ENCODE data around the gene TOLLIP.

The TOLLIP gene

DNA sequence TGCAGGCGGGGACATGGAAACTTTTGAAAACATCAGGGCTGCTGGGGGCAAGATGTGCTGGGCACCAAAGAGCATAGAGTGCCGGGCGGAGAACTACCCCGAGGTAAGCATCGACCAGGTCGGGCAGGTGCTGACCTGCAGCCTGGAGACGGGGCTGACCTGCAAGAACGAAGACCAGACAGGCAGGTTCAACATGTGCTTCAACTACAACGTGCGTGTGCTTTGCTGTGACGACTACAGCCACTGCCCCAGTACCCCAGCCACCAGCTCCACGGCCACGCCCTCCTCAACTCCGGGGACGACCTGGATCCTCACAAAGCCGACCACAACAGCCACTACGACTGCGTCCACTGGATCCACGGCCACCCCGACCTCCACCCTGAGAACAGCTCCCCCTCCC lies 67.1 kb downstream of the TOLLIP start:
- no peak for DNase-seq (ENCODE audit: low read depth in 1 of 2, low spot score in 1 of 2)
- in situ Hi-C loops (cut with HindIII; ENCODE audit: low pct_unique_long_range_greater_than_20kb, low sequenced_read_pairs) = no loop called here
- no peak for TF ChIP-seq JUND (IDR thresholded peaks at IDR 0.05; ENCODE audit: low read depth)

DNA sequence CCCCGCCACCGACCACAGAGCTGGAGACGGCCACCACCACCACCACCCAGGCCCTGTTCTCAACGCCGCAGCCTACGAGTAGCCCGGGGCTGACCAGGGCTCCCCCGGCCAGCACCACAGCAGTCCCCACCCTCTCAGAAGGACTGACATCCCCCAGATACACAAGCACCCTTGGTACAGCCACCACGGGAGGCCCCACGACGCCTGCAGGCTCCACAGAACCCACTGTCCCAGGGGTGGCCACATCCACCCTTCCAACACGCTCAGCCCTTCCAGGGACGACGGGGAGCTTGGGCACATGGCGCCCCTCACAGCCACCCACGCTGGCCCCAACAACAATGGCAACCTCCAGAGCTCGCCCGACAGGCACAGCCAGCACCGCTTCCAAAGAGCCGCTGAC lies 67.7 kb downstream of the TOLLIP start:
- in situ Hi-C loops (cut with HindIII; ENCODE audit: low pct_unique_long_range_greater_than_20kb, low sequenced_read_pairs) = no loop called here
- no peak for DNase-seq (ENCODE audit: low read depth in 1 of 2, low spot score in 1 of 2)
- TF ChIP-seq JUND (IDR thresholded peaks at IDR 0.05; ENCODE audit: low read depth) = no peak

DNA sequence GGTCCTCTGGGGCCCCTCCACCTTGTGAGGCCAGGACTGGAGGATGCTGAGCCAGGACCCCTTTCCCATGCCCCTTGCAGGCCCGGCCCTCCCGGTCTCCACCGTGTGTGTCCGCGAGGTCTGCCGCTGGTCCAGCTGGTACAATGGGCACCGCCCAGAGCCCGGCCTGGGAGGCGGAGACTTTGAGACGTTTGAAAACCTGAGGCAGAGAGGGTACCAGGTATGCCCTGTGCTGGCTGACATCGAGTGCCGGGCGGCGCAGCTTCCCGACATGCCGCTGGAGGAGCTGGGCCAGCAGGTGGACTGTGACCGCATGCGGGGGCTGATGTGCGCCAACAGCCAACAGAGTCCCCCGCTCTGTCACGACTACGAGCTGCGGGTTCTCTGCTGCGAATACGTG lies 68.7 kb downstream of the TOLLIP start:
- no peak for TF ChIP-seq JUND (IDR thresholded peaks at IDR 0.05; ENCODE audit: low read depth)
- in situ Hi-C loops (cut with HindIII; ENCODE audit: low pct_unique_long_range_greater_than_20kb, low sequenced_read_pairs) = no loop called here
- DNase-seq (ENCODE audit: low read depth in 1 of 2, low spot score in 1 of 2) = no peak

DNA sequence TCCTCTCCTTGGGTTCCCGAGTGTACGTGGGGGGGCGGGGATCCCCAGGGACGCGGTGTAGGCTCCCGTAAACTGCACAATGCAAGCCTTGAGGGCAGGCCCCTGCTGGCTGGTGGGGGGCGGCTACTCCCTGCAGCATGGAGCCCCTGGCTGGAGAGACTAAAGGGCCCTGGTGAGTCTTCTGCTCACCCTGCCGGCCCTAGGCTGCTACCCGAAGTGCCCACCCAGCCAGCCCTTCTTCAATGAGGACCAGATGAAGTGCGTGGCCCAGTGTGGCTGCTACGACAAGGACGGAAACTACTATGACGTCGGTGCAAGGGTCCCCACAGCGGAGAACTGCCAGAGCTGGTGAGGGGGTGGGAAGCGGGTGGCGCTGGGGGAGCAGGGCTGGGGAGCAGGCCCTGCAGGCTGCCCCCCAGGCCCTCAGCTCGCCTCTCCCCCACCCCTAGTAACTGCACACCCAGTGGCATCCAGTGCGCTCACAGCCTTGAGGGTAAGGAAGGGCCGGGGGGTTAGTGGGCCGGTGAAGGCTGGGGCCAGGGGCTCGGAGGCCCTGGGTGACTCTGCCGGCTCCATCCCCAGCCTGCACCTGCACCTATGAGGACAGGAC lies 69.7 kb downstream of the TOLLIP start:
- no peak for TF ChIP-seq JUND (IDR thresholded peaks at IDR 0.05; ENCODE audit: low read depth)
- DNase-seq (ENCODE audit: low read depth in 1 of 2, low spot score in 1 of 2) = no peak
- in situ Hi-C loops (cut with HindIII; ENCODE audit: low pct_unique_long_range_greater_than_20kb, low sequenced_read_pairs) = no loop called here

DNA sequence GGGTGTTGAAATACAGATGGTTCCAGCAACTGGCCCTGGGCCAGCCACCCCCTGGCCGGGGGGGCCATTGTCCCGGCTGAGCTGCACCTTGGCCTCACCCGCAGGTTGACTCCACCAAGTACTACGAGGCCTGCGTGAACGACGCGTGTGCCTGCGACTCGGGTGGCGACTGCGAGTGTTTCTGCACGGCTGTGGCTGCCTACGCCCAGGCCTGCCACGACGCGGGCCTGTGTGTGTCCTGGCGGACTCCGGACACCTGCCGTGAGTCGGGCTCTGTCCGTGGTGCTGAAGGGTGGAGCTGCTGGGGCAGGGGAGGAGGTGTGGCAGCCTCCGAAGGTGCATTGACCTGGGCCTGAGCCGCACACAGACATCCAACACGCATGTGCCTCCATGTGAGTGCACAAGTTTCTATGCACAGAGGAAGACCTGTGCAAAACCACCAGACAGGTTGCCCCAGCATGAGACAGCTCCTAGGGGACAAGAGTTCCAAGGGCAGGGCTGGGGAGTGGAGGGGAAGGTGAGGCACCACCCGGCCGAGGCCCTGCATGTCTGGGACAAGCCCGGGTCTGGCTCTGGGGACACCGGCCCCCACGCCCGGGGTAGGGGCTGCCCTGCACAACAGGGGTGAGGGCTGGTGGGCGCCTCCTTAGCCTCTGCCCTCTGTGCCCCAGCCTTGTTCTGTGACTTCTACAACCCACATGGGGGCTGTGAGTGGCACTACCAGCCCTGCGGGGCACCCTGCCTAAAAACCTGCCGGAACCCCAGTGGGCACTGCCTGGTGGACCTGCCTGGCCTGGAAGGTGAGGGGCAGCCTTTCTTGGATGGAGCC lies 70.5 kb downstream of the TOLLIP start:
- no peak for TF ChIP-seq JUND (IDR thresholded peaks at IDR 0.05; ENCODE audit: low read depth)
- DNase-seq (ENCODE audit: low read depth in 1 of 2, low spot score in 1 of 2) = peak; percentile 85 to 89
- in situ Hi-C loops (cut with HindIII; ENCODE audit: low pct_unique_long_range_greater_than_20kb, low sequenced_read_pairs) = no loop called here

DNA sequence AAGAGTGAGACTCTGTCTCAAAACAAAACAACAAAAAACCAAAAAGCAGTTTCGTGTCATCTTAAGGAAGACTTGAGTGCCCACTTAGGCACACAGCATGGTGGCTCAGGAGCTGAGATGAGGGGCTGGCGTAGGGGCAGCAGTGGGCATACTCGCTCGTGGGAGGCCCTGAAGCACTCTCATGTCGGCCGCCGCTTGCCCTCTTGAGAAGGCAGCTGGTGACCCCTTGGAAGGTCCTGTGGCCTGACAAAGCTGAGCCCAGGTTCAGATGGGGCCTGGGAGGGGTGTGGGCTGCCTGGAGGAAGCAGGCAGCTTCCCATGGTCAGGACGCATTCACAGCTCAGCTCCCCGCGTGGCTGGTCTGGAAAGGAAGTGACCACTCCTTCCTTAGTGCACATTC lies 71.6 kb downstream of the TOLLIP start:
- TF ChIP-seq JUND (IDR thresholded peaks at IDR 0.05; ENCODE audit: low read depth) = no peak
- no peak for DNase-seq (ENCODE audit: low read depth in 1 of 2, low spot score in 1 of 2)
- in situ Hi-C loops (cut with HindIII; ENCODE audit: low pct_unique_long_range_greater_than_20kb, low sequenced_read_pairs) = no loop called here

DNA sequence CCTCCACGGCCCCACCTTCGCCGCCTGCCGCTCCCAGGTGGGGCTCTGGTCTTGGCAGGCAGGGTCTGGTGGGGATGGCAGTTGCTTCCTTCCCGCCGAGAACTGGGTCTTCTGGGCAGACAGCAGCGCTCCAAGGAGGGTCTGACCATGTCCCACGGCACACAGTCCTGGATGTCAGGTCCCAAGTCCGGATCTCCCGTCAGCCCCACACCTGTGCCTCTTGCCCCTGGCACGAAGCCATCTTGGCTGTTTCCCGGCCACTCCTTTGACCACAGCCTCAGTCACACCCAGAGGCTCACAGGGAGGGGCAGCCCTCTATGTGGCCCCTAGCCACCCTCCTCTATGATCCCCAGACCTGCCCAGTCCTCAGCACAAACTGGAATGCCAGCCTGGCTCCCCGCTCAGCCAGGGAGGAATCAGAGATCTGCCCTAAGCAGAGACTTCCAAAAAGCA lies 72.3 kb downstream of the TOLLIP start:
- DNase-seq (ENCODE audit: low read depth in 1 of 2, low spot score in 1 of 2) = no peak
- in situ Hi-C loops (cut with HindIII; ENCODE audit: low pct_unique_long_range_greater_than_20kb, low sequenced_read_pairs) = no loop called here
- TF ChIP-seq JUND (IDR thresholded peaks at IDR 0.05; ENCODE audit: low read depth) = no peak

DNA sequence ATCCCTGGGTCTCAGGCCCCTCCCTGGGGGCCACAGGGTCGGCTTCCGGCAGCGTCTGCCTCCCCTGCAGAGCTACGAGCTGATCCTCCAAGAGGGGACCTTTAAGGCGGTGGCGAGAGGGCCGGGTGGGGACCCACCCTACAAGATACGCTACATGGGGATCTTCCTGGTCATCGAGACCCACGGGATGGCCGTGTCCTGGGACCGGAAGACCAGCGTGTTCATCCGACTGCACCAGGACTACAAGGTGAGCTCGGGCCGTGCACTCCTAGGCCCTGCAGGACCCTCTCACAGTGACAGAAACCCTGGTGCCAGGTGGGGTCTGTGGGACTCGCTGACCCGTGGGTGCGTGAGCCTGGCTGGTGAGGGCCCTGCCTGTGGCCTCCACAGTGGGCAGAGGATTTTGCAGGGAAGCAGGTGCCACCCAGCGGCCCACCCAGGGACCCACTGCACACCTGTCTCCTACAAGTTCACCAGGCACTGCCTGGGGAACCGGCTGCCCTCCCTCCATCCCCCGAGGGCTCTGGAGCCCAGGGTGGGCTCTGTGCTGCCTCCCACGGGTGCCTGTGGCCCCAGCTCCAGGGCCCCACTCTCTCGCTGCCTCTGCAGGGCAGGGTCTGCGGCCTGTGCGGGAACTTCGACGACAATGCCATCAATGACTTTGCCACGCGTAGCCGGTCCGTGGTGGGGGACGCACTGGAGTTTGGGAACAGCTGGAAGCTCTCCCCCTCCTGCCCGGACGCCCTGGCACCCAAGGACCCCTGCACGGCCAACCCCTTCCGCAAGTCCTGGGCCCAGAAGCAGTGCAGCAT lies 72.9 kb downstream of the TOLLIP start:
- no peak for TF ChIP-seq JUND (IDR thresholded peaks at IDR 0.05; ENCODE audit: low read depth)
- in situ Hi-C loops (cut with HindIII; ENCODE audit: low pct_unique_long_range_greater_than_20kb, low sequenced_read_pairs) = no loop called here
- no peak for DNase-seq (ENCODE audit: low read depth in 1 of 2, low spot score in 1 of 2)

DNA sequence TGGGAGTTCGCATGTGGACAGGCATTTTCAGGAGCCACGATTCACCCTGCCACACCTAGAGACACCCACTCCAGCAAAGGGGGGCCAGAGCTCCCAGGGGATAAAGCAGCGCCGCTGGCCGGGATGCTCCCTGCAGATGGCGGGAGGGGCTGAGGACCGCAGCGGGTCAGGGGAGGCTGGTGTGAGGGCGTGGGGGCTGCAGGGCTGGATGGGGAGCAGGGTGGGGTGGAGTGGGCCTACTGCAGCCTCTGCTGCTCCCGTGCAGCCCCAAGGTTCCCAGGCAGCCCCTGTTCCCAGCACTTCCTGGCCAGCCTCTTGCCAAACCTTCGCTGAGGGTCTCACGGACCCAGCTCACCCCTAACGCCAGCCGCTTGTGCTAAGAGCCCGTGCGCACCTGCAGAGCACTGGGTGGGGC lies 73.5 kb downstream of the TOLLIP start:
- no peak for TF ChIP-seq JUND (IDR thresholded peaks at IDR 0.05; ENCODE audit: low read depth)
- in situ Hi-C loops (cut with HindIII; ENCODE audit: low pct_unique_long_range_greater_than_20kb, low sequenced_read_pairs) = no loop called here
- DNase-seq (ENCODE audit: low read depth in 1 of 2, low spot score in 1 of 2) = peak in 1 of 2 experiments; percentile 0

DNA sequence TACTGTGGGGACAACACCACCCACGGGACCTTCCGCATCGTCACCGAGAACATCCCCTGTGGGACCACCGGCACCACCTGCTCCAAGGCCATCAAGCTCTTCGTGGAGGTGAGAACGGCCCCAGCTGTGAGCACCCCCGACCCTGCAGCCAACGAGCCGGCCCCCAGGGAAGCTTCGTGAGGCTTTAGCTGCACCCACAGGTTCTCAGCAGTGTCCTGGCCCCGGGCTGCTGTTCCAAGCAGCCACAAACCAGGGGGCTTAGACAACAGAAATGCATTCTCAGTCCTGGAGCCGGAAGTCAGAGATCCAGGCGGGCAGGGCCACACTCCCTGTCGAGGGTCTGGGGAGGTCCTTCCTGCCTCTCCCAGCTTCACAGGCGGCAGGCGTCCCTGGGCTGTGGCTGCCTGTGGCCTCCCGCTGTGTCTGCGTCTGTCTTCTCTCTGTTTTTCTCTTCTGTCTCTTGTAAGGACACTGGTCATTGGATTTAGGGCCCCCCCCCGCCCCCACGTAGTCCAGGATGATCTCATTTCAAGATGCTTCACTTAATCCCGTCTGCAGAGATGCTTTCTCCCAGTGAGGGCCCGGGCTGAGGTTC lies 74.0 kb downstream of the TOLLIP start:
- DNase-seq (ENCODE audit: low read depth in 1 of 2, low spot score in 1 of 2) = peak in 1 of 2 experiments; percentile 1
- in situ Hi-C loops (cut with HindIII; ENCODE audit: low pct_unique_long_range_greater_than_20kb, low sequenced_read_pairs) = no loop called here
- no peak for TF ChIP-seq JUND (IDR thresholded peaks at IDR 0.05; ENCODE audit: low read depth)

DNA sequence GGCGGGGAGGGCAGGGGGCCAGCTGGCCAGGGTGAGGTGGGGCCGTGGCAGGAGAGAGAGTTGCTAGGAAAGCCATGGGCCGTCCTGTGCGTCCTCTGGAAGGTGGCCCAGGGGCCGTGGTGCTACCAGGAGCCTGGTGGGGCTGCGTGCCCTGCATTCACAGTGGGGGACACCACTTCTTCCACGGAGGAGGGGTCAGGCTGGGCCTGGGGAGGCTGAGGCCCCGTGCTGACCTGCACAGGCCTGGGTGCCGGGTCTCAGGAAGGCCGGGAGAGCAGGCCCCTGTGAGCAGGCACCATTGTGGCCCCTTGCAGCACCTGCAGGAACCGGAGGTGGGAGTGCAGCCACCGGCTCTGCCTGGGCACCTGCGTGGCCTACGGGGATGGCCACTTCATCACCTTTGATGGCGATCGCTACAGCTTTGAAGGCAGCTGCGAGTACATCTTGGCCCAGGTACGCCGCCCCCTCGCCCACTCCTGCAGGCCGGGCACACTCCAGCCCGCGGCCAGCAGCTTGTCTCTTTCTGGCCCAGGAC lies 74.6 kb downstream of the TOLLIP start:
- DNase-seq (ENCODE audit: low read depth in 1 of 2, low spot score in 1 of 2) = peak in 1 of 2 experiments; percentile 1
- in situ Hi-C loops (cut with HindIII; ENCODE audit: low pct_unique_long_range_greater_than_20kb, low sequenced_read_pairs) = no loop called here
- TF ChIP-seq JUND (IDR thresholded peaks at IDR 0.05; ENCODE audit: low read depth) = no peak

DNA sequence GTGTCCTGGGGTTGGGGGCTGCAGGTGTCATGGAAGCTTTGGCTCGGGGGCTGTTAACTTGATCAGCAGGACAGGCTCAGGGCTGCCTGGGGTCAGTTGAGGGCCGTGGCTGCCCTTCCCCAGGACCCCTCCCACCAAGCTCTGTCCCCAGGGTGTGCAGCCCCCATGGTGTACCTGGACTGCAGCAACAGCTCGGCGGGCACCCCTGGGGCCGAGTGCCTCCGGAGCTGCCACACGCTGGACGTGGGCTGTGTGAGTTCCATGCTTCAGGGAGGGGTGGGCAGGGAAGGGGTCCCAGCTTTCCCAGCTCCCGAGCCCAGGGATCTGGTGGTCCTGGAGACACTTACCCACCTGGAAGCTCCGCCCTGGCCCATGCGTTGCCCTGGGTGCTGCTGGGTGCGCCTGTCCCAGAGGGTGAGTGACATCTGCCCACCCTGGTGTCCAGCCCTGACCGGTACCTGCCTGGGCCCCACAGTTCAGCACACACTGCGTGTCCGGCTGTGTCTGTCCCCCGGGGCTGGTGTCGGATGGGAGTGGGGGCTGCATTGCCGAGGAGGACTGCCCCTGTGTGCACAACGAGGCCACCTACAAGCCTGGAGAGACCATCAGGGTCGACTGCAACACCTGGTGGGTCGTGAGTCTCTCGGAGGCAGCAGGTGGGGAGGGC lies 75.2 kb downstream of the TOLLIP start:
- DNase-seq (ENCODE audit: low read depth in 1 of 2, low spot score in 1 of 2) = peak in 1 of 2 experiments; percentile 0
- TF ChIP-seq JUND (IDR thresholded peaks at IDR 0.05; ENCODE audit: low read depth) = no peak
- in situ Hi-C loops (cut with HindIII; ENCODE audit: low pct_unique_long_range_greater_than_20kb, low sequenced_read_pairs) = no loop called here
